Renal pelvis (tissue), 4 donors: ENCODE data around the gene MGAT5B. TPM values are rescaled to one million over a fixed set of nuclear protein-coding genes. Genes with fewer than 3 reads are reported as not detected.
"Not testable (repeated sequence)": the region's sequence is repeated elsewhere in the genome, so short reads cannot be mapped to it uniquely, and the experiment has no call there.

Source experiments
- DNase-seq: peaks from one replicate; pipeline ENCODE4 v3.0.0-alpha.2; 2013
- polyA plus RNA-seq, 3 donors: library from polyadenylated mRNA; unstranded; fragments of 120-200 nt; gene quantifications; one replicate each; pipeline ENCODE4 v1.2.1, GENCODE V29; 2013; ENCODE audit not compliant: insufficient read length in 3 of 3

The MGAT5B gene
- polyA plus RNA-seq, 3 donors: 2.1 to 2.8 (median 2.7) TPM

GRCh38 chr17:76845541-76846017 is 22.6 kb upstream of the MGAT5B start:
- DNase-seq: no peak

- no peak for DNase-seq
Measured at GRCh38 chr17:76847031-76847430, 21.2 kb upstream of the MGAT5B start.

DNA sequence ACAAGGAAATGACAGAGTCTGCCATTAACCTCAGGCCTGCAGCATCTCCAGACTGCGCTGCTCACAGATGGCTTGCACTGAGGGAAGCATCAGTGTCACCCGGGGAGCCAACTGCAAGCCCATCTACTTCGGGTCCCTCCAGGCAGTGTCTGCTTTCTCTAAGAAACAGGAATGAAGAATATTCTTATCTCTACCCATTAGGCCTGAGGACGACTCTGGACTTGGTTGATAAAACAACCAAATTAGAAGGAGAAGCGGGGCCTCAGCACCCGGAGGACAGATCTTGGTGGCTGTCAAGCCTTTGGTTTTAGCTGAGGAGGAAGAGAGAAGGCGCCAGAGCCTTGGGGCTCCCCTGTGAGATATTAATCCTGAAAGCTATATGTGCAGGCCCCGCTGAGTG is 19.5 kb upstream of the MGAT5B start:
- DNase-seq: no peak

DNA sequence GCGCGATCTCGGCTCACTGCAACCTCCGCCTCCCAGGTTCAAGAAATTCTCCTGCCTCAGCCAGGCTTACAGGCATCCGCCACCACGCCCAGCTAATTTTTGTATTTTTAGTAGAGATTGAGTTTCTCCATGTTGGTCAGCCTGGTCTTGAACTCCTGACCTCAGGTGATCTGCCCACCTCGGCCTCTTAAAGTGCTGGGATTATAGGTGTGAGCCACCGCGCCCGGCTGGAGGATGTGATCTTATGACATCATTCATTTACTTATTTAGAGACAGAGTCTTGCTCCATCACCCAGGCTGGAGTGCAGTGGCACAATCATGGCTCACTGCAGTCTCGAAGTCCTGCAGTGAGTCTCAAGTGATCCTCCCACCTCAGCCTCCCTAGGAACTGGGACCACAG is 19.0 kb upstream of the MGAT5B start:
- not testable (repeated sequence) for DNase-seq

DNA sequence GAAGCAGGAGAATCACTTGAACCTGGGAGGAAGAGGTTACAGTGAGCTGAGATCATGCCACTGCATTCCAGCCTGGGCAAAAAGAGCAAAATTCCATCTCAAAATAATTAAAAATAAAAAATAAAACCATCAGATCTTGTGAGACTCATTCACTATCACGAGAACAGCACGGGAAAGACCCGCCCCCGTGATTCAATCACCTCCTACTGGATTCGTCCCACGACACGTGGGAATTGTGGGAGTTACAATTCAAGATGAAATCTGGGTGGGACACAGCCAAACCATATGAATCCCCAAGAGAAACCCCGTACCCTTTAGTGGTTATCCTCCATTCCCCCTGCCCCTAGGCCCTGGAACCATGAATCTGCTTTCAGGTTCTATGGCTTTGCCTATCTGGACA is 15.4 kb upstream of the MGAT5B start:
- no peak for DNase-seq

GRCh38 chr17:76855105-76855504 is 13.1 kb upstream of the MGAT5B start:
- no peak for DNase-seq

DNA sequence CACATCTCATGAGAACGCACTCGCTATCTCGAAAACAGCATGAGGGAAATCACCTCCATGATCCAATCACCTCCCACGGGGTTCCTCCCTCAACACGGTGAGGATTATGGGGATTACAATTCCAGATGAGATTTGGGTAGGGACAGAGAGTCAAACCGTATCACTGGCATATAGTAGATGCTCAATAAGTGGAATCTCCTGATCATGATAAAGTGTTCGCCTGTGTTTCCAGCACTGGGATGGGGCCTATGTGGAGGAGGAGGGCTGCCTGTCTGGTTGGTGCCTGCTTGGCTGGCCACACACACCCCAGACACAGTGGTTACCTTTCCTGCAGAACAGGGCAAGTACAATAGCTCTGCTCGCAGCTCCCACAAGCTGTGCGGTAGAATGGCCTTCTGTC is 6.1 kb upstream of the MGAT5B start:
- DNase-seq: no peak

DNA sequence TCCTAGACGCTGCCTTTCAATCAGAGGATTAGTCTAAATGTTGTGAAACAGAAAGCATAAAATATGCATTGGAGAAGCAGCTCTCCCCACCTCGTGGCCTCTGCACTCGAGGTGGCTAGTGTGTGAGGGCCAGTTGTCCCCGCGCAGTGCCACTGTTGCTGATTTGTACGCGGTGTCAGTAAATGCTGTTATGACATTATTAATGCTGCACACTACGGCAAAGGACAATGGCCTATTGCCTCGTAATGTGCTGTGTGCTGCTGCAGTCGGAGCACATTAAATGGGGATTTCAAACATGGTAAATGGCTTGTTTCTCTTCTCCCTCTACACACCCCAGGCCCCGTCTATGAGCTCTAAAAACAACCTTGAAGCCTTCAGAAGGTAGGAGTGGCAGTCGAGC is 5.7 kb upstream of the MGAT5B start:
- no peak for DNase-seq

- no peak for DNase-seq
Measured at GRCh38 chr17:76864024-76864423, 4.2 kb upstream of the MGAT5B start.

DNA sequence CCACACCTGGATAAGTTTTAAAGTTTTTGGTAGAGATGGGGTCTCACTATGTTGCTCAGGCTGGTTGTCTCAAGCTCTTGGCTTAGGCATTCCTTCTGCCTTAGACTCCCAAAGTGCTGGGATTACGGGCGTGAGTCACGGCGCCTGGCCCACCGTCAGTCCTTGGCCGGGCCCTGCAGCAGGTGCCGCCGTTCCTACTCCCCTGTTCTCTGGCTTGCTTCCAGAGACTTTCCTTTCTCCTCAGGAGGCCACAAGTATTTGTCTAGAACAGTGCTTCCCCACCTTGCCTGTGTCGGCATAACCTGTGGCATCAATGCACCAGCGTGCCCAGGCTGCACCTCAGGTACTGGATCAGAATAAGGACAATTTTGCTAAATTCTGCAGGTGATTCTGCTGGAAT is 3.0 kb upstream of the MGAT5B start:
- DNase-seq: no peak

GRCh38 chr17:76866203-76866602 is 2.0 kb upstream of the MGAT5B start:
- no peak for DNase-seq

GRCh38 chr17:76866774-76867577 is 1.2 kb upstream of the MGAT5B start:
- DNase-seq: no peak

GRCh38 chr17:76867578-76868175 is 527 bp upstream of the MGAT5B start:
- no peak for DNase-seq

DNA sequence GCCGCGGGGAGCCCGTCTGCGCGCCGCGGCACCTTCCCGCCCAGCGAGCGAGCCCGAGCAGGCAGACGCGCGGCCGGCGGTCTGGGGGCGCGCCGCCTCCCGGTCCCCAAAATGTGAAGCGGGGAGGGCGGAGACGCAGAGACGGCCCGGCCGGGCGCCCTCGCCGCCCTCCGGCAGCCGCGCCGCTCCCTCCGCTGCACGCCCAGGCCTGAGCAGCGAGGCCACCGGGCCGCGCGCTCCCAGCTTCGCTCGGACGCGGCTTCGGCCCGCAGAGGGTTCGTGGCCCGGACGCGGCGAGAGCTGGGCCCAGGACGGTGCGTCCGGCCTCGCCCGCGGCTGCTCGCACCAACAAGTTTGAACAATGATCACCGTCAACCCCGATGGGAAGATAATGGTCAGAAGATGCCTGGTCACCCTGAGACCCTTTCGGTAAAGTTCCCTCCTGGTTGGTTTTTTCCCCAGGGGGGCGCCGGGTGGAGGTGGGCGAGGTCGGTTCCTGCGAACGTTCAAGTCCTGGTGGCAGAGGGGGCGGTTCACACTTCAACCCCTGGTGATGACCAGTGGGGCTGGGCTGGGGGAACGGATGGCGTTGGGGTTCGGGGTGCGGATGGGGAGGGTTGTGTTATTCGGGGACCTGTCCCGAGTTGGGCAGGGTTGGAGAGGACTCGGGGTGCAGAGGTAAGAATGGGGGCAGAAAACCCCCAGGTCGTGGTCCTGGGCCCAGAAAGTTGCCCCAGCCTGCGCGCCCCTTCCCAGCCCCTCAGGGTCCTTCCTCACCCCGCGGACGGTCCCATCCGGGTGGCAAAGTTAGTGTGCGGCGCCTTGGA is 678 bp downstream of the MGAT5B start:
- no peak for DNase-seq

- DNase-seq: no peak
Measured at GRCh38 chr17:76869496-76870376, 1.5 kb downstream of the MGAT5B start.

GRCh38 chr17:76870377-76870714 is 2.1 kb downstream of the MGAT5B start:
- no peak for DNase-seq

- no peak for DNase-seq
Measured at GRCh38 chr17:76871668-76872067, 3.5 kb downstream of the MGAT5B start.

DNA sequence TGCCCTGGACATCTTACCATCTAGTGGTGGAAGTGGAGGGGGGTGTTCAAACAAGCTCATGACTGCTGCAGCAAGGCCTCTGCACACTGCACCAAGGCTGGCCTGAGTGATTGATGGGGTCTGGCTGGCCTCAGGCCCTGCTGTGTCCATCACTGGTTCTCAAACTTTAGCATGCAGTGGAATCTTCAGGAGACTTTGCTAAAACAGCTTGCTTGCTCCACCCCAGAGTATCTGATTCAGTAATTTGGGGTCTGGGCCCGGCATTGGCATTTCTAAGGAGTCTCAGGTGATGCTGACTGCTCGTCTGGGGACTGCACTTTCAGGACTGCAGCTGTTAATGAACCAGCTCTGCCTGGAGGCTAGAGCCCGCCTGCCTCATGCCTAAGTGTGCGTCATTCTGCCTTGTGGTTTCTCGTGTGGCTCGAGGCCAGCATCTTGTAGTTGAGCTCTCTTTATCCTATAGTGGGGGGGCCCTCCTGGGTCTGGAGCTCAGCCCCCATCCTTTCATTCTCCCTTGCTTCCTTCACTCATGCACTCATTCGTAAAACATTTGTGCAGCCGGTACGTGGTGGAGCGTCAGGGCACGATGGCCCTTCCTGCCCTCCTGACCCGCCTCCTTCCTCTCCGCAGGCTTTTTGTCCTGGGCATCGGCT is 4.1 kb downstream of the MGAT5B start:
- no peak for DNase-seq

GRCh38 chr17:76872874-76873221 is 4.6 kb downstream of the MGAT5B start:
- DNase-seq: no peak

DNA sequence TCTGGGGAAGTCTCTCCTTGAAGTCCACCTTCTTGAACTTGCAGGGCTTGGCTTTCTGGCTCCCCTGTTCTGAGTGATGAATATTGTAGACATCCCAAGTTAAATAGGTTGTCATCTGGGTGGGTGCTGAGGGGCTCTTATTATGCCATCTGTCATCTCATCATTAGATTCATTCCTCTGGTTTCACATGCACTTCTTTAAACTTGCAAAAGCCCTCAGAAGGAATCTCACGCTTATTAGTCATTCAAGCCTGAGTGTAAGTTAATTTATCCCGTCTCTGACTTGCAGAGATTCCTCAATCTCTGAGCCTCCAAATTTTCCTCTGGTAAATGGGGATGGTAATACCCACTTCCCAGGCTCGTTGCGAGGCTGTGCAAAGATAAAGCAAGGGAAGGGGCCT is 5.7 kb downstream of the MGAT5B start:
- no peak for DNase-seq

DNA sequence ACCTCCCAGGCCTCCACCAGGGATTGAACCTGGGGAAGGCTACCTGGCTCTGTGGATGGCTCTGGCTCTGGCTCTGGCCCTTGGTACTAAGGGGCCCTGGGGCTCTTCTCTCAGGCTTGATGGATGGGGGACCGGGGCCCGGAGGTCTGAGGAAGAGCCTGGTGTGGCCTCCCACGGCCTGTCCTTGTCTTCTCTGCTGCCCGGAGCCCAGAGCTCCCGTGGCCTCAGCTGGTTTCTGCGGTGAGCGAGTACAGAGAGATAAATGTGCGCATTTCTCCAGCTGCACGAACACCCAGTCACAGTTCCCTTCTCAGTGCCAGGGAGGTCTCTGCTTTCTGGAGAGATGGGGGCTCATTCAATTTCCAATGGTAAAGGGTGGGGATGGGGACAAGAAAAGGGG is 9.2 kb downstream of the MGAT5B start:
- DNase-seq: no peak
